Measurements from ENCODE around the gene SNTB2. TPM values are rescaled to one million over a fixed set of nuclear protein-coding genes. Genes with fewer than 3 reads are reported as not detected.

Gene SNTB2
- polyA plus RNA-seq, 1 of the 3 experiments (the other 2 are of a cell fraction), result 13.0 TPM

GRCh38 chr16:69338557-69339288, 151.8 kb downstream of the SNTB2 start:
- 27% methylated on average over 31 of the region's 46 CpGs for WGBS (ENCODE audit: low lambda C conversion rate)
- DNase-seq, result no peak
- peak overlapping the region; percentile 89 for H3K9ac ChIP-seq
- peaks cover 76% of the 10 kb centered on the region for H3K79me2 ChIP-seq (ENCODE audit: insufficient read depth)
- H3K27ac ChIP-seq (ENCODE audit: low read depth in 2 of 2, low read length in 1 of 2), result peak overlapping the region; percentile 85 to 86
- ChIA-PET POLR2A (interaction anchor here (3.3 kb wide), 1 partner anchor 9 kb away, joined by 24 read pairs; the partner anchor contains the start of gene PDF), CTCF (interaction anchor here (0.8 to 1.7 kb wide), 6 partner anchors 10 to 150 kb away, joined by 3 to 21 read pairs (median 3); partner anchors contain the start of gene PDF)
- H3K36me3 ChIP-seq (replicated peaks in 1 of 2; ENCODE audit: control insufficient read depth in 1 of 2, insufficient read depth in 2 of 2, low read length in 1 of 2), result peaks cover 47 to 51% of the 10 kb centered on the region in 2 experiments
- H2AFZ ChIP-seq (ENCODE audit: low read depth), result peak overlapping the region; percentile 92
- H3K9me3 ChIP-seq, result no peaks in the 10 kb centered on the region
- H4K20me1 ChIP-seq (ENCODE audit: insufficient read depth), result no peaks in the 10 kb centered on the region
- TF ChIP-seq, protein P1, sequence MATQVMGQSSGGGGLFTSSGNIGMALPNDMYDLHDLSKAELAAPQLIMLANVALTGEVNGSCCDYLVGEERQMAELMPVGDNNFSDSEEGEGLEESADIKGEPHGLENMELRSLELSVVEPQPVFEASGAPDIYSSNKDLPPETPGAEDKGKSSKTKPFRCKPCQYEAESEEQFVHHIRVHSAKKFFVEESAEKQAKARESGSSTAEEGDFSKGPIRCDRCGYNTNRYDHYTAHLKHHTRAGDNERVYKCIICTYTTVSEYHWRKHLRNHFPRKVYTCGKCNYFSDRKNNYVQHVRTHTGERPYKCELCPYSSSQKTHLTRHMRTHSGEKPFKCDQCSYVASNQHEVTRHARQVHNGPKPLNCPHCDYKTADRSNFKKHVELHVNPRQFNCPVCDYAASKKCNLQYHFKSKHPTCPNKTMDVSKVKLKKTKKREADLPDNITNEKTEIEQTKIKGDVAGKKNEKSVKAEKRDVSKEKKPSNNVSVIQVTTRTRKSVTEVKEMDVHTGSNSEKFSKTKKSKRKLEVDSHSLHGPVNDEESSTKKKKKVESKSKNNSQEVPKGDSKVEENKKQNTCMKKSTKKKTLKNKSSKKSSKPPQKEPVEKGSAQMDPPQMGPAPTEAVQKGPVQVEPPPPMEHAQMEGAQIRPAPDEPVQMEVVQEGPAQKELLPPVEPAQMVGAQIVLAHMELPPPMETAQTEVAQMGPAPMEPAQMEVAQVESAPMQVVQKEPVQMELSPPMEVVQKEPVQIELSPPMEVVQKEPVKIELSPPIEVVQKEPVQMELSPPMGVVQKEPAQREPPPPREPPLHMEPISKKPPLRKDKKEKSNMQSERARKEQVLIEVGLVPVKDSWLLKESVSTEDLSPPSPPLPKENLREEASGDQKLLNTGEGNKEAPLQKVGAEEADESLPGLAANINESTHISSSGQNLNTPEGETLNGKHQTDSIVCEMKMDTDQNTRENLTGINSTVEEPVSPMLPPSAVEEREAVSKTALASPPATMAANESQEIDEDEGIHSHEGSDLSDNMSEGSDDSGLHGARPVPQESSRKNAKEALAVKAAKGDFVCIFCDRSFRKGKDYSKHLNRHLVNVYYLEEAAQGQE (IDR thresholded peaks at IDR 0.05; ENCODE audit: low read depth, low read length), result no peak
- TF ChIP-seq POLR2AphosphoS5 (IDR thresholded peaks at IDR 0.05; ENCODE audit: low read depth, low read length) (no peak), ELF1 (IDR thresholded peaks at IDR 0.05) (no peak), GATA2 (CRISPR knock-in tag; IDR thresholded peaks at IDR 0.05) (no peak), MAX (IDR thresholded peaks at IDR 0.05; ENCODE audit: low read depth) (no peak), JUND (IDR thresholded peaks at IDR 0.05) (no peak), SIN3A (IDR thresholded peaks at IDR 0.05; ENCODE audit: borderline replicate concordance, low read depth, low read length) (no peak), NRF1 (IDR thresholded peaks at IDR 0.05; ENCODE audit: low read depth, low read length) (no peak), IRF3 (IDR thresholded peaks at IDR 0.05; ENCODE audit: low read depth, low read length) (no peak), EZH2phosphoT487 (IDR thresholded peaks at IDR 0.05; ENCODE audit: borderline replicate concordance, low read depth) (no peak), YY1 (IDR thresholded peaks at IDR 0.05; ENCODE audit: low read depth) (no peak), TEAD4 (IDR thresholded peaks at IDR 0.05; ENCODE audit: borderline replicate concordance, insufficient read depth) (no peak)
- TF ChIP-seq, protein P2, sequence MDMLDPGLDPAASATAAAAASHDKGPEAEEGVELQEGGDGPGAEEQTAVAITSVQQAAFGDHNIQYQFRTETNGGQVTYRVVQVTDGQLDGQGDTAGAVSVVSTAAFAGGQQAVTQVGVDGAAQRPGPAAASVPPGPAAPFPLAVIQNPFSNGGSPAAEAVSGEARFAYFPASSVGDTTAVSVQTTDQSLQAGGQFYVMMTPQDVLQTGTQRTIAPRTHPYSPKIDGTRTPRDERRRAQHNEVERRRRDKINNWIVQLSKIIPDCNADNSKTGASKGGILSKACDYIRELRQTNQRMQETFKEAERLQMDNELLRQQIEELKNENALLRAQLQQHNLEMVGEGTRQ (IDR thresholded peaks at IDR 0.05; ENCODE audit: borderline replicate concordance, low read depth, low read length), result no peak
- H3K4me1 ChIP-seq (ENCODE audit: control insufficient read depth in 1 of 2, insufficient read depth in 2 of 2, low read depth in 1 of 2, low read length in 1 of 2), result peaks cover 15 to 20% of the 10 kb centered on the region in 2 experiments; a peak in 3 of 4 replicates
- peaks cover 7% of the 10 kb centered on the region for H3F3A ChIP-seq (replicated peaks; ENCODE audit: insufficient read depth)
- no peaks in the 10 kb centered on the region for H3K27me3 ChIP-seq (ENCODE audit: insufficient read depth)
- H3K9me2 ChIP-seq, result no peaks in the 10 kb centered on the region
- H3K4me3 ChIP-seq (ENCODE audit: low read depth in 2 of 2, low read length in 1 of 2), result peak overlapping the region; percentile 76 to 99
- H3K4me2 ChIP-seq, result peak overlapping the region; percentile 84

Measured in SK-N-SH (cell line).